GM12891 (cell line): ENCODE data around the gene S100A9.

Experiments used
- POLR2A ChIP-seq: IDR thresholded peaks from 2 replicates; pipeline ENCODE4 v1.6.1; 2011; ENCODE audit warnings: low read depth, low read length, control low read depth
- POLR2AphosphoS5 ChIP-seq: IDR thresholded peaks from 2 replicates; pipeline ENCODE4 v1.6.1; 2011; ENCODE audit warnings: low read depth, low read length, control low read depth

- TF ChIP-seq POLR2AphosphoS5: no peak
- no peak for TF ChIP-seq POLR2A
These were observed 12.5 kb downstream of the S100A9 start for GRCh38 chr1:153370146-153370545.
